Measurements from ENCODE around the gene FUT4. TPM values are rescaled to one million over a fixed set of nuclear protein-coding genes. Genes with fewer than 3 reads are reported as not detected.
A peak's percentile ranks its signal among the peaks of the same experiment; 100 is the strongest.

The FUT4 gene
- total and polyA plus RNA-seq, 2 donors (not counting 1 experiment from before 2014, with no cell fraction given): 0.89 to 3.7 TPM

DNA sequence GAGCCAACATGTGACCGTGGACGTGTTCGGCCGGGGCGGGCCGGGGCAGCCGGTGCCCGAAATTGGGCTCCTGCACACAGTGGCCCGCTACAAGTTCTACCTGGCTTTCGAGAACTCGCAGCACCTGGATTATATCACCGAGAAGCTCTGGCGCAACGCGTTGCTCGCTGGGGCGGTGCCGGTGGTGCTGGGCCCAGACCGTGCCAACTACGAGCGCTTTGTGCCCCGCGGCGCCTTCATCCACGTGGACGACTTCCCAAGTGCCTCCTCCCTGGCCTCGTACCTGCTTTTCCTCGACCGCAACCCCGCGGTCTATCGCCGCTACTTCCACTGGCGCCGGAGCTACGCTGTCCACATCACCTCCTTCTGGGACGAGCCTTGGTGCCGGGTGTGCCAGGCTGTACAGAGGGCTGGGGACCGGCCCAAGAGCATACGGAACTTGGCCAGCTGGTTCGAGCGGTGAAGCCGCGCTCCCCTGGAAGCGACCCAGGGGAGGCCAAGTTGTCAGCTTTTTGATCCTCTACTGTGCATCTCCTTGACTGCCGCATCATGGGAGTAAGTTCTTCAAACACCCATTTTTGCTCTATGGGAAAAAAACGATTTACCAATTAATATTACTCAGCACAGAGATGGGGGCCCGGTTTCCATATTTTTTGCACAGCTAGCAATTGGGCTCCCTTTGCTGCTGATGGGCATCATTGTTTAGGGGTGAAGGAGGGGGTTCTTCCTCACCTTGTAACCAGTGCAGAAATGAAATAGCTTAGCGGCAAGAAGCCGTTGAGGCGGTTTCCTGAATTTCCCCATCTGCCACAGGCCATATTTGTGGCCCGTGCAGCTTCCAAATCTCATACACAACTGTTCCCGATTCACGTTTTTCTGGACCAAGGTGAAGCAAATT is 1.8 kb downstream of the FUT4 start:
- intact Hi-C loops (cut with micrococcal nuclease): no loop called here
- peak overlapping the region; percentile 100 for H3K4me3 Mint-ChIP-seq
- H3K27me3 Mint-ChIP-seq: no peaks in the 10 kb centered on the region
- Histone ChIP-seq H2AFZ (ENCODE audit: insufficient read depth, low read depth, low read length, poor library complexity, severe bottlenecking) (peak overlapping the region; percentile 98), H3K9ac (ENCODE audit: low read length) (no peak overlapping the region), H3K36me3 (replicated peaks in 1 of 2; ENCODE audit: control extremely low read depth in 1 of 2, control insufficient read depth in 1 of 2, extremely low read depth in 1 of 2, insufficient read depth in 2 of 2, low read length in 1 of 2) (no peaks in the 10 kb centered on the region), H3K9me3 (ENCODE audit: control extremely low read depth in 1 of 3, control insufficient read depth in 2 of 3, insufficient read depth in 1 of 3, low read length in 2 of 3) (peaks cover 0 to 3% (median 0%) of the 10 kb centered on the region in 3 donors), H3K79me2 (ENCODE audit: control insufficient read depth, insufficient read depth, low read length) (no peaks in the 10 kb centered on the region), H4K20me1 (ENCODE audit: control insufficient read depth, insufficient read depth, low read length, poor library complexity, severe bottlenecking) (peaks cover 5% of the 10 kb centered on the region), H3K4me3 (ENCODE audit: control extremely low read depth in 1 of 5, extremely low read depth in 1 of 5, insufficient read depth in 1 of 5, low read depth in 2 of 5, low read length in 4 of 5) (peak overlapping the region in 2 of 5 experiments; percentile 12 to 78), H3K4me2 (replicated peaks; ENCODE audit: low read depth, low read length, poor library complexity, severe bottlenecking) (peak overlapping the region; percentile 90), H3K27ac (ENCODE audit: low read length in 2 of 2) (no peak overlapping the region), H3K27me3 (replicated peaks in 1 of 4; ENCODE audit: control extremely low read depth in 1 of 4, control insufficient read depth in 3 of 4, insufficient read depth in 4 of 4, low read length in 3 of 4) (no peaks in the 10 kb centered on the region), H3K4me1 (ENCODE audit: control insufficient read depth in 2 of 2, insufficient read depth in 2 of 2, low read length in 2 of 2) (peaks cover 6 to 18% of the 10 kb centered on the region in 2 donors)
- ChIA-PET POLR2A (no interaction called here), CTCF (no interaction called here)
- TF ChIP-seq CTCF (IDR thresholded peaks at IDR 0.05): no peak
- TF ChIP-seq EZH2 (IDR thresholded peaks at IDR 0.05; ENCODE audit: borderline replicate concordance, insufficient read depth, low read depth, low read length, poor library complexity, severe bottlenecking): no peak
- peak overlapping the region; percentile 76 for H3K27ac Mint-ChIP-seq
- peaks cover 23% of the 10 kb centered on the region for H3K4me1 Mint-ChIP-seq
- no peaks in the 10 kb centered on the region for H3K9me3 Mint-ChIP-seq (ENCODE audit: insufficient read depth)
- peak; percentile 15 for DNase-seq
- WGBS (ENCODE audit: insufficient coverage): 91% methylated on average over 46 of the region's 54 CpGs
- ATAC-seq (ENCODE audit: low read depth): no peak

DNA sequence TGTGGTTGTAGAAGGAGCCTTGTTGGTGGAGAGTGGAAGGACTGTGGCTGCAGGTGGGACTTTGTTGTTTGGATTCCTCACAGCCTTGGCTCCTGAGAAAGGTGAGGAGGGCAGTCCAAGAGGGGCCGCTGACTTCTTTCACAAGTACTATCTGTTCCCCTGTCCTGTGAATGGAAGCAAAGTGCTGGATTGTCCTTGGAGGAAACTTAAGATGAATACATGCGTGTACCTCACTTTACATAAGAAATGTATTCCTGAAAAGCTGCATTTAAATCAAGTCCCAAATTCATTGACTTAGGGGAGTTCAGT is 2.4 kb downstream of the FUT4 start:
- ChIA-PET CTCF (no interaction called here), POLR2A (no interaction called here)
- no peak overlapping the region for H3K4me2 ChIP-seq (replicated peaks; ENCODE audit: low read depth, low read length, poor library complexity, severe bottlenecking)
- H3K27ac ChIP-seq (ENCODE audit: low read length in 2 of 2): no peak overlapping the region
- peak overlapping the region; percentile 15 for H3K27ac Mint-ChIP-seq
- H3K4me3 Mint-ChIP-seq: peak overlapping the region; percentile 100
- ATAC-seq (ENCODE audit: low read depth): no peak
- no peaks in the 10 kb centered on the region for H3K36me3 ChIP-seq (replicated peaks in 1 of 2; ENCODE audit: control extremely low read depth in 1 of 2, control insufficient read depth in 1 of 2, extremely low read depth in 1 of 2, insufficient read depth in 2 of 2, low read length in 1 of 2)
- no peaks in the 10 kb centered on the region for H3K27me3 Mint-ChIP-seq
- DNase-seq: no peak
- peaks cover 23% of the 10 kb centered on the region for H3K4me1 Mint-ChIP-seq
- H3K9me3 ChIP-seq (ENCODE audit: control extremely low read depth in 1 of 3, control insufficient read depth in 2 of 3, insufficient read depth in 1 of 3, low read length in 2 of 3): peaks cover 0 to 3% (median 0%) of the 10 kb centered on the region in 3 donors
- H3K27me3 ChIP-seq (replicated peaks in 1 of 4; ENCODE audit: control extremely low read depth in 1 of 4, control insufficient read depth in 3 of 4, insufficient read depth in 4 of 4, low read length in 3 of 4): no peaks in the 10 kb centered on the region
- H3K9me3 Mint-ChIP-seq (ENCODE audit: insufficient read depth): no peaks in the 10 kb centered on the region
- H3K4me1 ChIP-seq (ENCODE audit: control insufficient read depth in 2 of 2, insufficient read depth in 2 of 2, low read length in 2 of 2): peaks cover 6 to 18% of the 10 kb centered on the region in 2 donors
- peaks cover 5% of the 10 kb centered on the region for H4K20me1 ChIP-seq (ENCODE audit: control insufficient read depth, insufficient read depth, low read length, poor library complexity, severe bottlenecking)
- H3K4me3 ChIP-seq (ENCODE audit: control extremely low read depth in 1 of 5, extremely low read depth in 1 of 5, insufficient read depth in 1 of 5, low read depth in 2 of 5, low read length in 4 of 5): no peak overlapping the region
- no peak for TF ChIP-seq EZH2 (IDR thresholded peaks at IDR 0.05; ENCODE audit: borderline replicate concordance, insufficient read depth, low read depth, low read length, poor library complexity, severe bottlenecking)
- no peak for TF ChIP-seq CTCF (IDR thresholded peaks at IDR 0.05)
- intact Hi-C loops (cut with micrococcal nuclease): no loop called here
- H2AFZ ChIP-seq (ENCODE audit: insufficient read depth, low read depth, low read length, poor library complexity, severe bottlenecking): no peak overlapping the region
- no peaks in the 10 kb centered on the region for H3K79me2 ChIP-seq (ENCODE audit: control insufficient read depth, insufficient read depth, low read length)
- no CpG with 5 or more reads among the region's 2 CpGs for WGBS (ENCODE audit: insufficient coverage)
- no peak overlapping the region for H3K9ac ChIP-seq (ENCODE audit: low read length)
